ENCODE data around the gene OSBPL1A.

Gene OSBPL1A

GRCh38 chr18:24262087-24262486, 135.5 kb downstream of the OSBPL1A start:
- H3K4me3 Mint-ChIP-seq: no peak overlapping the region
- H3K9me3 Mint-ChIP-seq: no peaks in the 10 kb centered on the region
- H3K27ac Mint-ChIP-seq: no peak overlapping the region
- no peak for DNase-seq (ENCODE audit: low spot score)
- H3K36me3 Mint-ChIP-seq (ENCODE audit: low read depth): no peaks in the 10 kb centered on the region
- H3K4me1 Mint-ChIP-seq (ENCODE audit: low read depth): no peaks in the 10 kb centered on the region
- H3K27me3 Mint-ChIP-seq (ENCODE audit: low read depth): peaks cover 26% of the 10 kb centered on the region

GRCh38 chr18:24259869-24260641, 137.6 kb downstream of the OSBPL1A start:
- no peak overlapping the region for H3K27ac Mint-ChIP-seq
- H3K9me3 Mint-ChIP-seq: no peaks in the 10 kb centered on the region
- no peaks in the 10 kb centered on the region for H3K4me1 Mint-ChIP-seq (ENCODE audit: low read depth)
- H3K4me3 Mint-ChIP-seq: no peak overlapping the region
- DNase-seq (ENCODE audit: low spot score): no peak
- no peaks in the 10 kb centered on the region for H3K36me3 Mint-ChIP-seq (ENCODE audit: low read depth)
- H3K27me3 Mint-ChIP-seq (ENCODE audit: low read depth): peaks cover 26% of the 10 kb centered on the region

- no peaks in the 10 kb centered on the region for H3K9me3 Mint-ChIP-seq
- peaks cover 40% of the 10 kb centered on the region for H3K27me3 Mint-ChIP-seq (ENCODE audit: low read depth)
- no peaks in the 10 kb centered on the region for H3K4me1 Mint-ChIP-seq (ENCODE audit: low read depth)
- H3K4me3 Mint-ChIP-seq: no peak overlapping the region
- no peak for DNase-seq (ENCODE audit: low spot score)
- H3K36me3 Mint-ChIP-seq (ENCODE audit: low read depth): no peaks in the 10 kb centered on the region
- no peak overlapping the region for H3K27ac Mint-ChIP-seq
These were observed 143.6 kb downstream of the OSBPL1A start for GRCh38 chr18:24254071-24254470.

- no peak for DNase-seq (ENCODE audit: low spot score)
- Mint-ChIP-seq H3K36me3 (ENCODE audit: low read depth) (no peaks in the 10 kb centered on the region), H3K9me3 (no peaks in the 10 kb centered on the region), H3K4me1 (ENCODE audit: low read depth) (peaks cover 4% of the 10 kb centered on the region), H3K27me3 (ENCODE audit: low read depth) (peaks cover 33% of the 10 kb centered on the region), H3K4me3 (no peak overlapping the region), H3K27ac (no peak overlapping the region)
These were observed 147.9 kb downstream of the OSBPL1A start for GRCh38 chr18:24249716-24250115.

- Mint-ChIP-seq H3K36me3 (ENCODE audit: low read depth) (no peaks in the 10 kb centered on the region), H3K27me3 (ENCODE audit: low read depth) (peaks cover 32% of the 10 kb centered on the region), H3K4me3 (no peak overlapping the region), H3K9me3 (no peaks in the 10 kb centered on the region), H3K27ac (no peak overlapping the region), H3K4me1 (ENCODE audit: low read depth) (peaks cover 4% of the 10 kb centered on the region)
- no peak for DNase-seq (ENCODE audit: low spot score)
These were observed 149.3 kb downstream of the OSBPL1A start for GRCh38 chr18:24248359-24248758.

- no peak for DNase-seq (ENCODE audit: low spot score)
- Mint-ChIP-seq H3K27me3 (ENCODE audit: low read depth) (peaks cover 33% of the 10 kb centered on the region), H3K4me1 (ENCODE audit: low read depth) (peaks cover 9% of the 10 kb centered on the region), H3K9me3 (no peaks in the 10 kb centered on the region), H3K27ac (no peak overlapping the region), H3K36me3 (ENCODE audit: low read depth) (no peaks in the 10 kb centered on the region), H3K4me3 (no peak overlapping the region)
These were observed 151.5 kb downstream of the OSBPL1A start for GRCh38 chr18:24246143-24246542.

- Mint-ChIP-seq H3K27ac (no peak overlapping the region), H3K9me3 (no peaks in the 10 kb centered on the region), H3K4me1 (ENCODE audit: low read depth) (peaks cover 14% of the 10 kb centered on the region), H3K4me3 (no peak overlapping the region), H3K36me3 (ENCODE audit: low read depth) (no peaks in the 10 kb centered on the region), H3K27me3 (ENCODE audit: low read depth) (peaks cover 33% of the 10 kb centered on the region)
- DNase-seq (ENCODE audit: low spot score): no peak
These were observed 152.9 kb downstream of the OSBPL1A start for GRCh38 chr18:24244698-24245097.

- H3K27me3 Mint-ChIP-seq (ENCODE audit: low read depth): peaks cover 33% of the 10 kb centered on the region
- H3K4me1 Mint-ChIP-seq (ENCODE audit: low read depth): peaks cover 14% of the 10 kb centered on the region
- H3K36me3 Mint-ChIP-seq (ENCODE audit: low read depth): no peaks in the 10 kb centered on the region
These were observed 153.9 kb downstream of the OSBPL1A start for GRCh38 chr18:24243677-24244076.

GRCh38 chr18:24239341-24239740, 158.3 kb downstream of the OSBPL1A start:
- no peak for DNase-seq (ENCODE audit: low spot score)
- Mint-ChIP-seq H3K27ac (no peak overlapping the region), H3K4me1 (ENCODE audit: low read depth) (peaks cover 10% of the 10 kb centered on the region), H3K36me3 (ENCODE audit: low read depth) (no peaks in the 10 kb centered on the region), H3K4me3 (no peak overlapping the region), H3K27me3 (ENCODE audit: low read depth) (peaks cover 26% of the 10 kb centered on the region), H3K9me3 (no peaks in the 10 kb centered on the region)

More at GRCh38 chr18:24243677-24244076, 153.9 kb downstream of the OSBPL1A start:
- Mint-ChIP-seq H3K27ac (no peak overlapping the region), H3K9me3 (no peaks in the 10 kb centered on the region), H3K4me3 (no peak overlapping the region)
- no peak for DNase-seq (ENCODE audit: low spot score)

- peaks cover 10% of the 10 kb centered on the region for H3K4me1 Mint-ChIP-seq (ENCODE audit: low read depth)
- H3K4me3 Mint-ChIP-seq: no peak overlapping the region
- no peaks in the 10 kb centered on the region for H3K9me3 Mint-ChIP-seq
- H3K27me3 Mint-ChIP-seq (ENCODE audit: low read depth): peaks cover 24% of the 10 kb centered on the region
- no peak overlapping the region for H3K27ac Mint-ChIP-seq
- no peak for DNase-seq (ENCODE audit: low spot score)
- H3K36me3 Mint-ChIP-seq (ENCODE audit: low read depth): no peaks in the 10 kb centered on the region
These were observed 159.2 kb downstream of the OSBPL1A start for GRCh38 chr18:24238387-24238786.

GRCh38 chr18:24234850-24235418, 162.7 kb downstream of the OSBPL1A start:
- no peaks in the 10 kb centered on the region for H3K36me3 Mint-ChIP-seq (ENCODE audit: low read depth)
- no peak for DNase-seq (ENCODE audit: low spot score)
- no peaks in the 10 kb centered on the region for H3K9me3 Mint-ChIP-seq
- no peak overlapping the region for H3K27ac Mint-ChIP-seq
- H3K4me1 Mint-ChIP-seq (ENCODE audit: low read depth): no peaks in the 10 kb centered on the region
- no peak overlapping the region for H3K4me3 Mint-ChIP-seq
- peaks cover 9% of the 10 kb centered on the region for H3K27me3 Mint-ChIP-seq (ENCODE audit: low read depth)

- Mint-ChIP-seq H3K36me3 (ENCODE audit: low read depth) (no peaks in the 10 kb centered on the region), H3K27me3 (ENCODE audit: low read depth) (peaks cover 9% of the 10 kb centered on the region), H3K4me1 (ENCODE audit: low read depth) (no peaks in the 10 kb centered on the region), H3K9me3 (no peaks in the 10 kb centered on the region), H3K27ac (no peak overlapping the region), H3K4me3 (no peak overlapping the region)
- no peak for DNase-seq (ENCODE audit: low spot score)
These were observed 163.3 kb downstream of the OSBPL1A start for GRCh38 chr18:24234330-24234729.

GRCh38 chr18:24232800-24233199, 164.8 kb downstream of the OSBPL1A start:
- no peaks in the 10 kb centered on the region for H3K9me3 Mint-ChIP-seq
- DNase-seq (ENCODE audit: low spot score): no peak
- H3K27me3 Mint-ChIP-seq (ENCODE audit: low read depth): peaks cover 9% of the 10 kb centered on the region
- no peaks in the 10 kb centered on the region for H3K36me3 Mint-ChIP-seq (ENCODE audit: low read depth)
- no peak overlapping the region for H3K27ac Mint-ChIP-seq
- H3K4me3 Mint-ChIP-seq: no peak overlapping the region
- no peaks in the 10 kb centered on the region for H3K4me1 Mint-ChIP-seq (ENCODE audit: low read depth)

GRCh38 chr18:24231773-24232735, 165.6 kb downstream of the OSBPL1A start:
- H3K27me3 Mint-ChIP-seq (ENCODE audit: low read depth): peaks cover 12% of the 10 kb centered on the region
- no peaks in the 10 kb centered on the region for H3K4me1 Mint-ChIP-seq (ENCODE audit: low read depth)
- no peaks in the 10 kb centered on the region for H3K9me3 Mint-ChIP-seq
- H3K4me3 Mint-ChIP-seq: no peak overlapping the region
- no peak for DNase-seq (ENCODE audit: low spot score)
- no peaks in the 10 kb centered on the region for H3K36me3 Mint-ChIP-seq (ENCODE audit: low read depth)
- no peak overlapping the region for H3K27ac Mint-ChIP-seq
